Measurements from ENCODE around the gene INSYN2B. TPM values are rescaled to one million over a fixed set of nuclear protein-coding genes. Genes with fewer than 3 reads are reported as not detected.

Gene INSYN2B
- total and polyA plus RNA-seq, 2 of the 8 experiments (the other 6 are each of a cell fraction or from before 2014, with no cell fraction given), result not detected

GRCh38 chr5:169838688-169839087 is 141.6 kb downstream of the INSYN2B start:
- Histone ChIP-seq H2AK5ac (ENCODE audit: low read depth, low read length) (no peak overlapping the region), H4K5ac (ENCODE audit: insufficient read length, low read depth, low read length) (no peak overlapping the region), H3K56ac (replicated peaks; ENCODE audit: insufficient read length, low read depth, low read length) (no peak overlapping the region), H3K4me1 (replicated peaks in 1 of 4; ENCODE audit: control insufficient read depth in 3 of 4, insufficient read depth in 4 of 4, low read length in 3 of 4) (peaks cover 0 to 3% (median under 1%) of the 10 kb centered on the region in 4 experiments; a peak in 1 of 7 replicates), H2BK12ac (ENCODE audit: low read depth, low read length) (no peak overlapping the region), H4K91ac (replicated peaks; ENCODE audit: insufficient read length, low read length) (no peak overlapping the region), H3K36me3 (ENCODE audit: control insufficient read depth in 2 of 4, insufficient read depth in 4 of 4, low read length in 3 of 4) (no peaks in the 10 kb centered on the region), H3K9ac (replicated peaks in 1 of 4; ENCODE audit: extremely low read depth in 1 of 4, low read depth in 3 of 4, low read length in 3 of 4) (no peak overlapping the region), H3K79me1 (ENCODE audit: low read depth, low read length) (no peaks in the 10 kb centered on the region), H4K8ac (ENCODE audit: extremely low read depth, insufficient read depth, low read length) (no peak overlapping the region), H3K4me2 (ENCODE audit: insufficient read depth in 1 of 2, low read depth in 2 of 2, low read length in 2 of 2) (no peak overlapping the region), H3K9me3 (ENCODE audit: insufficient read depth in 2 of 2, low read depth in 1 of 2, low read length in 1 of 2) (no peaks in the 10 kb centered on the region), H2BK20ac (ENCODE audit: low read length) (no peak overlapping the region), H3K4me3 (ENCODE audit: extremely low read depth in 1 of 4, insufficient read depth in 2 of 4, low read depth in 3 of 4, low read length in 4 of 4) (no peak overlapping the region), H3K23ac (ENCODE audit: insufficient read length) (no peak overlapping the region), H2BK15ac (ENCODE audit: low read length) (no peak overlapping the region), H4K20me1 (replicated peaks in 1 of 2; ENCODE audit: control insufficient read depth in 1 of 2, insufficient read depth in 2 of 2, low read length in 2 of 2) (no peaks in the 10 kb centered on the region), H3K79me2 (ENCODE audit: control insufficient read depth in 1 of 2, insufficient read depth in 2 of 2, low read length in 2 of 2) (no peaks in the 10 kb centered on the region), H2BK5ac (ENCODE audit: low read depth, low read length) (no peak overlapping the region), H3K18ac (ENCODE audit: extremely low read depth, low read length) (no peak overlapping the region), H3K23me2 (ENCODE audit: low read depth, low read length) (no peaks in the 10 kb centered on the region), H2AFZ (ENCODE audit: low read length) (no peak overlapping the region), H3K4ac (replicated peaks; ENCODE audit: insufficient read length, low read depth, low read length) (no peak overlapping the region), H3K27me3 (replicated peaks in 1 of 4; ENCODE audit: control insufficient read depth in 3 of 4, extremely low read depth in 1 of 4, insufficient read depth in 3 of 4, low read length in 3 of 4) (no peaks in the 10 kb centered on the region), H3K27ac (ENCODE audit: low read depth, low read length) (no peak overlapping the region), H3K14ac (ENCODE audit: insufficient read length) (no peak overlapping the region), H2BK120ac (replicated peaks; ENCODE audit: low read depth, low read length) (no peak overlapping the region)
- TF ChIP-seq USF2 (IDR thresholded peaks at IDR 0.05; ENCODE audit: low read length) (no peak), JUND (IDR thresholded peaks at IDR 0.05; ENCODE audit: low read length) (no peak), CBX5 (IDR thresholded peaks at IDR 0.05; ENCODE audit: low read depth, low read length) (no peak), TEAD4 (IDR thresholded peaks at IDR 0.05; ENCODE audit: low read depth, low read length) (no peak), KDM1A (IDR thresholded peaks at IDR 0.05; ENCODE audit: borderline replicate concordance, low read length) (no peak), KDM5A (IDR thresholded peaks at IDR 0.05; ENCODE audit: low read length) (no peak), ATF3 (IDR thresholded peaks at IDR 0.05; ENCODE audit: insufficient read depth, low read depth, low read length) (no peak), POU5F1 (IDR thresholded peaks at IDR 0.05; ENCODE audit: low read depth, low read length) (no peak), TCF12 (IDR thresholded peaks at IDR 0.05; ENCODE audit: low read depth, low read length) (no peak), CEBPB (IDR thresholded peaks at IDR 0.05; ENCODE audit: low read depth, low read length) (no peak), SP4 (IDR thresholded peaks at IDR 0.05; ENCODE audit: low read length) (no peak), SAP30 (IDR thresholded peaks at IDR 0.05; ENCODE audit: insufficient read depth, insufficient replicate concordance, low read length) (no peak), SP2 (IDR thresholded peaks at IDR 0.05; ENCODE audit: low read length) (no peak)
- ChIA-PET POLR2A (ENCODE audit: partially characterized antibody) (no interaction called here), CTCF (ENCODE audit: partially characterized antibody) (interaction anchor here (0.6 to 1.6 kb wide), 5 partner anchors 9 to 142 kb away, joined by 3 to 12 read pairs (median 4); partner anchors contain the start of gene INSYN2B)
- FAIRE-seq (no peak), DNase-seq (ENCODE audit: low read depth in 1 of 2, low spot score in 2 of 2) (no peak)
- 74% methylated on average over 3 of the region's 3 CpGs; no CpG with 5 or more reads in 1 of the 2 experiments for WGBS, 2 experiments (ENCODE audit: extremely low coverage in 1 of 2, insufficient coverage in 1 of 2, insufficient read length in 1 of 2, insufficient replicate concordance in 2 of 2, low coverage in 1 of 2, low lambda C conversion rate in 2 of 2, missing lambda C conversion rate in 1 of 2)
